Breast epithelium (tissue), 3 donors: ENCODE results near the gene OR2T10.

Experiments used
- CTCF ChIP-seq, 3 donors: fragments of 450-650 bp; IDR thresholded peaks; one replicate each; pipeline ENCODE4 v1.5.1; 2016 to 2017; ENCODE audit warnings: antibody characterized with exemption in 3 of 3, mild to moderate bottlenecking in 3 of 3, moderate library complexity in 3 of 3
- POLR2A ChIP-seq: fragments of 450-650 bp; IDR thresholded peaks from one replicate; pipeline ENCODE4 v1.6.1; 2016; ENCODE audit warnings: antibody characterized with exemption, mild to moderate bottlenecking, moderate library complexity
- POLR2AphosphoS5 ChIP-seq, 3 donors: sonication (generic); formaldehyde crosslinking; IDR thresholded peaks; one replicate each; pipeline ENCODE4 v1.6.1; 2017; ENCODE audit warnings: antibody characterized with exemption in 3 of 3

GRCh38 chr1:248593226-248593625 lies 4.3 kb downstream of the OR2T10 start:
- TF ChIP-seq POLR2AphosphoS5 (IDR thresholded peaks at IDR 0.05) (no peak), CTCF (IDR thresholded peaks at IDR 0.05) (no peak), POLR2A (no peak)
